HG02981 (cell line): ENCODE data around the gene CDYL.

Source experiments
- ATAC-seq: cut with Tn5 transposase; IDR thresholded peaks from one replicate; pipeline ENCODE4 v1.9.1; 2021; ENCODE audit warnings: mild to moderate bottlenecking, moderate library complexity; ENCODE audit not compliant: unreplicated experiment

Gene CDYL

DNA sequence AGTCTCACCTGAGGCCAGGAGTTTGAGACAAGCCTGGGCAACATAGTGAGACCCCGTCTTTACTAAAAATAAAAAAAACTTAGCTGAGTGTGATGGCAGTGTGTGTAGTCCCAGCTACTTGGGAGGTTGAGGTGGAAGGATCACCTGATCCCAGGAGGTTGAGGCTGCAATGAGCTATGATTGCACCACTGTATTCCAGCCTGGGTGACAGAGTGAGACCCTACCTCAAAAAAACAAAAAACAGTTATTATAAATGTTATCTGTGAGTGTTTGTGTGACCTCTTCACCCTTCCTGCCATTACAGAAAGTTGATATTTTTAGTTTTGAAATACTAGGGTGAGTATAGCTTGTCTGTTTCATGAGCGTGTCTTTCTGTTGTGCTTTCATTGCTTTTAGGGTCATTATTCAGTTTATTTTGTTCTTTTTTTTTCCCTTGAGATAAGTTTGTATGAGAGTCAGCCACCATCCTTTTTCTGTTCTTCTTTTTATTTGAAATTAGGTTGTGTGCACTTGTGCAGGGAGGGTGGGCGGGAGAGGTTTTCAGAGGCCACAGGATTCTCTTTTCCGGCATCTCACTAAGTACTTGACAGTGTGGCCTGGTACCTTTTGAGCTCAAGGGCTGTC, 26.2 kb downstream of the CDYL start:
- ATAC-seq: peak; percentile 63

DNA sequence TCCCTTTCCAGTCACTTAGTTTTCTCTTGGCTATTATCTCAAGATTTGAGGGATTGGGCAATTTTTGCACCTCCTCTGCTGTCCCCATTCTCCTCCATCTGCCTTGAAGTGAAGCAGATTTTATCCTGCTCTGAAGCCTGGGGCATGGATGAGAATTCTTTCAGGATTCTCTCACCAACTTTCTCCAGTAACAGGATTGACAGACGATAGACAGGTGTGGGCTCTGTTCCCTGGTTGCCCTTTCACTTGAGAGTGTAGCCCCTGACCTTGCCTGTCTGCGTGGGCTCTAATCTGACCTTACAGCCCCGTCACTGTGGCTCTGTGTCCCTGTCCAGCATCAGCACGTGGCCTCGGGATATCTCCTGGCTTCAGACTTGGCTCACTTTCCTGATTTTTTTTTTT, 27.1 kb downstream of the CDYL start:
- ATAC-seq: no peak

DNA sequence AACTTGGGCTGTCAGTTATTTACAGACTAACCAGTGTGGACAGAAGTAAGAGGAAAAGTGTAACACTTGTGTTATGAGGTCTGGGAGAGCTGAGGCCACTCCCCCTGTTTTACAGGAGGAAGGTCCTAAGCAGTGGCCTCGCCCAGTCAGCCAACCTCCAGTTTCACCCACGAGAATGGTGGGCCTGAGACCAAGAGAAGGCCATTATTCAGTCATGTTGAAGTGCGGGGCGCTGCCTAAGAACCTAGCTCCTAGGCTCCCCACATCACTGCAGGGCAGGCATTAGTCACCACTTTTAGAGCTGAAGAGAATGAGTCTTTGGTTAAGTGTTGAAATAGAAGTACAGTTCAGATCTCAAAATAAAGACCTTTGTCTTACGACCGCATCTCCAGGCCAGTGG, 27.9 kb downstream of the CDYL start:
- no peak for ATAC-seq

DNA sequence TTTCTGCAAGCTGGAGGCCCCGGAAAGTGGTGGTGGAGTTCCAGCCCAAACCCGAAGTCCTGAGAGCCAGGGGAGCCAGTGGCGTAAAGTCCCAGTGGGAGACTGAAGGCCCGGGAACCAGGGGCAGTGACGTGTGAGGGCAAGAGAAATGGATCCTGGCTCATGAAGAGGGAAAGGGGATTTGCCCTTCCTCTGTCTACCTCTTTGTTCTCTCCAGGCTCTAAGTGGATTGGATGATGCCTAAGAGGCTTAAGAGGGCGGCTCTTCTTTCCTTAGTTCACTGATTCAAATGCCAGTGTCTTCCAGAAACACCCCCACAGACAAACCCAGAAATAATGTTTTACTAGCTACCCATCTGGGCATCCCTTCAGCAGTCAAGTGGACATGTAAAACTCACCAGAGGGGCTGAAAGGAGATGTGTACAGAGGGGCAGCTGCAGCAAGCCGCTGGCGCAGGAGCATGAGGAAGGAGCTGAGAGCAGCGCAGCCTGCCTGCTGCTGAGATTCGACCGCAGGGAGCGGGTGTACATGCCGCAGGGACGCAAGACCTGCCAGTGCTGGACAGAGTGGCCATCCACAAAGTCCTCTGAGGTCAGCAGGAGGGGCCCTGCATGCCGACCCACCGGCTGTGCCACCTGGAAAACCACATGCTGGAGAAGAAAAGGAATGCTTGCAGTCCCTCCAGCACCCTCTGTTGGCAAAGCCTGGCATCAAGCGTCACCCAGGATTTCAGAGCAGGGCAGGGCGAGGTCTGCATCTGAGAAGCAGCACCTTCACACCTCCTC, 29.5 kb downstream of the CDYL start:
- ATAC-seq: no peak

DNA sequence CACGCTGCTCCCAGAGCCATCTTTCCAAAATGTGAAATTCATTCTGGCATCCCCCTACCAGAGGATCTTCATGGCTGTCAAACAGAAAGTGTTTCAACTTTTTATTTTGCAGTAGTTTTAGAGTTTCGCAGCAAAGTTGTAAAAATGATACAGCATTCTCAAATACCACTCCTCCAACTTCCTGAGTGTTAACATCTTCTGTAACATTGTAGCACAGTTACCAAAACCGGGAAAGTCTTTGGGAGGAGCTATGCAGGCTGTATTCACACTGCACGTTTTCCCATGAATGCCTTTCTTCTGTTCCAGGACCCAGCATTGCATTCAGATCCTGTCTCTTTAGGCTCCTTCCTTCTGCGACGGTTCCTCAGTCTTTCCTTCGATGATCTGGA, 30.1 kb downstream of the CDYL start:
- ATAC-seq: no peak

DNA sequence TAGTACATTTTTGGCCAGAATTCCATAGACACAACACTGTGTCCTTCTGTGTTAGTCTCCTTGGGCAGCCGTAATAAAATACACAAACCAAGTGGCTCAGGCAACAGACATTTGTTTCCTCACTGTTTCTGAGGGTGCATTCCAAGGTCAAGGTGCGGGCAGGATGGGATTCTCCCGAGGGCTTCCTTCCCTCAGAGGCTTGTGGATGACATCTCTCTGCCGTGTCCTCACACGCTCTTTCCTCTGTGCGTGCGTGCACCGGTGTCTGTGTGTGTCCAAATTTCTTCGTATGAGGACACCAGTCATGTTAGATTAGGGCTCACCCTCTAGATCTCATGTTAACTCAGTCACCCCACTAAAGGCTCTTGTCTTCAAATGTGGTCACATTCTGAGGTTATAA, 30.6 kb downstream of the CDYL start:
- no peak for ATAC-seq

DNA sequence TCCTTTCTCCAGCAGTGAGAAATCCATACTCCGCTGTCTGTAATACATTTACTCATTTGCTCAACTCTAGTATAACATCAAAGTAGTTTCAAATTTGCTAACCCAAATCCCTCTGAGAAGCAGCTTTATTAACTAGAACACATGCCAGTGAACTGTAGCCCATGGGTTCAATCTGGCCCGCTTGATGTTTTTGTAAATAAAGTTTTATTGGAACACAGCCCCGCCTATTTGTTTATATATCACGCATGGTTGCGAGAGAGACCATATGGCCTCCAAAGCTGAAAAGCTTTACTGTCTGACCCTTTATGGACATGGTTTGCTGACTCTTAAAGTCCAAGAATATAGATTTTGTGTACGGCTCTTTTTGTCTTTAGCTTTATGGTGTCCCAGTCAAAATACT, 32.2 kb downstream of the CDYL start:
- no peak for ATAC-seq

DNA sequence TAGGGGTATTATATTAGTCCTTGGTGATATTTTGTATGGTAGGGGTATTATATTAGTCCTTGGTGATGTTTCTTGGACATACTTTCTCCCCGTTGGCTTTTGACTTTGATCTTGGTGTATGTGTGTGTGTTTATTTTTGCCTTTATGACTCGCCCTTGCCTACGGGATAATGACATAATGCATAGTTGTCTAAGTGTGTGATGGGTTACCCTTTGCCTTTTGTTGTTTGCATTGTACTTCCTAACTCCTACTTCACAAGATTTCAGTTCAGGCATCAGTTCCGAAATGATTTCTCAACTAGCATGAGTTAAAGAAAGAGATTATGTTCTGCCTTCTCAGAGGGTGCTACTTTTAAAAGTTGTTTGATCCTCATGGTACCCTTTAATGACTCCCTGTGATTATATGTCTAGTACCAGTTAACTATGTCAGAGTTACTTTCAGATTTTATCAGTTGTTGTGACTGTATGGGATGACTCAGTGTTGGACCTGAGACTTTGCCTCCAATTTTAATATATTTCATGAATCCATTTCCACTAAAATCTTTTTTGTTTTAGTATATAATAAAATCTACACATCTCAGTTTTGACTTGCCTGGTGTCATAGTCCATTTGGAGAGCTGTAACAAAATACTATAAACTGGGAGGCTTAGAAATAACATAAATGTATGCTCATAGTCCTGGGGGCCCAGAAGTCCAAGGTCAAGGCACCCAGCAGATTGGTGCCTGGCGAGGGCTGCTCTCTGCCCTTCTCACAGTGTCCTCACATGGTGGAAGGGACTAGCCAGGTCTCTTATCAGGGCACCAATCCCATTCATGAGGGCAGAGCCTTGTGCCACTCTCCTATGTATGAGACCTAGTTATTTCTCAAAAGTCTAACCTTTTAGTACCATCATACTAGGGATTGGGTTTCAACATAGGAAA, 34.1 kb downstream of the CDYL start:
- no peak for ATAC-seq

DNA sequence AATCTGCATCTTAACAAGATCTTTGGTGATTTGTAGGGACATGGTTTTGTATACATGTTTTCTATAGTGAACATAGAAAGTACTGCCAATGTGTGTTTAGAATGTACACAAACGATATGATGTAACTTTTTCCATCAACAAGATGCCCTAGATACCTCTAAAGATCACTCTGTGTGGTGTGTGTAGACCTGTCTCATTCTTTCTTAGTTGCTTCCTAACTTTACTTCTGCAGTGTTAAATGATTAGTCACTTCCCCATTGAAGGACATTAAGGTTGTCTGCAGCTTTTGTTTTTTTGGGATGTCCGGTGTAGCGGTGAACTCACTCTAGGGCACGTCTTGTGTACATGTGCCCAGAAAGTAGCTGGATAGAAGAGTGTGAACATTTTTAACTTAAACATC, 35.9 kb downstream of the CDYL start:
- no peak for ATAC-seq

DNA sequence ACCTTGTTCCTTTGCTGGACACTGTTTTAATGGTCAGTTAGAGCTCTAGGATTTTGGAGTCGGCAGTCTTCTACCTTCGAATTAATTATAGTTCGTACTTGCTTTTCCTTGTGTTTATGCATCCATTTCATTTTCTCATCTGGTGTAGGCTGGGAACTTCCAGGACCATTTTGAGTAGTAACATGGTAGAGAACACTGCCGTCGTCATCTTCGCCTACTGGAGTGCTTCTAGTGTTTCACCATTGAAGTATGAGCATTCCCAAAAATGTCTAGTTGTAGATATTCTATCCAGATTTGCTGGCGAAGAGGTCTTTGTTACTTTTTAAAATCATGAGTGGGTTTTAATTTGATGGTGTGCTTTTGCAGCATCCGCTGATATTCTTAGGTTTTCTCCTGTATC, 36.9 kb downstream of the CDYL start:
- no peak for ATAC-seq

DNA sequence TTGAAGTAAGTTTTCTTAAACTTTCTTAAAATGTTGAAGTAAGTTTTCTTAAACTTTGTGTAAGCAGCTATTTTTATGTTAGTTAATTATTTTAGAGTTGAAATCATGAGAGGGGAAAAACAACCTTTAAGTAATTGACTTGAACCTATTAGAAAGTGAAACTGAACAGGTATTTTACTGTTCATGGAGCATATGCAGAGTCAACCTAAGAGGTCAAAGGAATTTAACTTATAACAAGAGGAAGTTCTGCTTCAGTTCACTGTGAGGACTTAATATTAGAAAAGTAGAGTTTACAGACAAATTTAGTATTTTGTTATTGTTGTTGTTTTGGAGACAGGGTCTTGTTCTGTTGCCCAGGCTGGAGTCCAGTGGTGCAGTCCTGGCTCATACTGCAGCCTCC, 38.0 kb downstream of the CDYL start:
- peak; percentile 68 for ATAC-seq

DNA sequence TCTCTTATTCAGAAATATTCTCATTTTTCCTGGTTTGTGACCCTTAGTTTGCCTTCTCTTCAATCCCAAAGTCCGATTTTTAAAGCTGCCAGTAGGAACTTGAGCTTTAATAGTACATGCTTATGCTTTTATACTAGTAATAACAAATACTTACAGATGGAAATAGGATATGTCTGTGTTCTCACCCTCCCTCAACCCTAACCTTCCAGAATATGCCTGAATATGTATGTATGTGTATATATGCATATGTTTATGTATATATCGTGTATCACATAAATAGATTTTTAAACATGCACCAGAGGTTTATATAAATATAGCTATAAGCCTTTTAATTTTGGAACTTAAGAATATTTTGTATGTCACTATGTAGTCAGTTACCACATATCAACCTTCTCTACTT, 38.8 kb downstream of the CDYL start:
- no peak for ATAC-seq

DNA sequence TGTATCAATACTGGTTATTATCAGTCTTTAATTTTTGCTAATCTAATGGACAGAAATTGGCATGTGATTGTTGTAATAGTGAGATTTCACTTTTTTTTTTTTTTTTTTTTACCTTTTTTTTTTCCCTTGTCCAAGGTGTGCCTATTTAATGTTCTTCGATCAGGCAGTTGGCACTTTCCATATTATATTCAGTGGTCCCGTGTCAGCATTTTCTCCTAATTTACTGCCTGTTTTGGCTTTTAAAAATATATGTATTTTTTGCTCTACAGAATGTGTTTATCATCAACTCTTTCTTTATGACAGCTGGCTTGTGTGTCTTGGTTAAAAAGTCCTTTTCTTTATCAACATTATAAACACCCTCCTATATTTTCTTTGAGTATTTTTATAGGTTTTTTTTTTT, 39.4 kb downstream of the CDYL start:
- no peak for ATAC-seq

DNA sequence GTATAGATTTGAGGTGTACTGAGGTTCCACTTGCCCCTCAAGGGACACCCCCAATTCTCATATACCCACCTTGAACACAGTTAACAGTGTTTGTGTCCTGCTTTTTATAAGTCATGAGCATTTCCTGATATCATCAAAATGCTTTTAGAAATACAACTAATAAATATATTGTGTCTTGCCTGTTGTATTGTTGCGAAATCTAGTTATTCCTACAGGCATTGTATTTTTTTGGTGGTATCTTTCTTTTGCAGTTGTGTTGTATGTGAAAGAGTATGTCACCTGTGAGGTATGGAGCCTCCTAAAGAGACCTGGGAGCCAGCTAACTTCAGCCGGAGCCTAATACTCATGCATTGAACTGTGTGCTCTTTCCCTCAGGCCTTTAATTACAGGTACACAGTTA, 40.7 kb downstream of the CDYL start:
- ATAC-seq: no peak

DNA sequence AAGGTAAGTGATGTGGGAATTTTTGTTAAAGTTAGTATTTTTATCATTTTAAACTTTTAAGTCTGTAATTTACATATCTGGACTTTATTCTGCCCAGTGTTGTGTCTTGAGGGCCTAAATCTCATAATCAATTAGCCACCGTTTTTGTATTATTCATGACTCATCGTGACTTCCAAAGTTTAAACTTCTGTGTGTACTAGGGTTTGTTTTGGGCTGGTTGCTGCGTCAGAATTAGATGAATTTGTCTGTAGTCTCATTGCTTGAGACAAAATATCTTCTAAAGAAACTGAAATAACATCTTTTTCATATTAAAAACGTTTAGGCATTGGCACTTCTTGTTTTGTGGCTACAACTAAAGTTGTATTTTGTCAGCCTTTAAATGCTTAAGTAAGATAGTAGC, 41.3 kb downstream of the CDYL start:
- no peak for ATAC-seq

DNA sequence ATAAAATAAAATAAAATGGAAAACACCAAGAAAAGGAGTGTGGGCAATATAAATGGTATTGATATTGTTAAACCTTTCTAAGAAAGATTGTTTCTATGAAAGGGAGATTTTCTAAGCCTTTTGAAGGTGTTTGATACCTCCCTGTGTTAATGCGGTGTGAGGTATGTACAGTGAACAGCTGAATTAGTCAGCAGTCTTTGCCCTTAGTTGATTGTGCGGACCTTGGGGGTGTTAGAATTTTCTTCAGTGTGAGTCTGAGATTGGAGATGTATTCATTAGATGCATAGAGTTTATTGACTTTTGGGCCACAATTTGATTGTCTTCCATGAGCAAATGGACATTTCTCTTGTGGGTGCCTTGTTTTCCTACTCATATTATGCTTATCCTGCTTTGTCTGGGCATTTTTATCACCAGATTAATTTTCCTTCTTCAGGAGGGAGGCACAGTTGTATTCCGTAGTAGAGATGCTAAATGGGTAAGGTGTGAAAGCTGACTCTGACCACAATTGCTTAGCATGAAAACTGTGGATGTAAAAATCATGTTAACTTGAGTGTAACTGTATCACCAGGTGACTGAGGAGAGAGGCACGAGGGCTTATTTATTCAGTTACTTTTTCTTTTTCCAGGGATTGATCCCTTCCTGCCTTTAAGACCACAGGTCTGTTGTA, 42.2 kb downstream of the CDYL start:
- ATAC-seq: no peak

DNA sequence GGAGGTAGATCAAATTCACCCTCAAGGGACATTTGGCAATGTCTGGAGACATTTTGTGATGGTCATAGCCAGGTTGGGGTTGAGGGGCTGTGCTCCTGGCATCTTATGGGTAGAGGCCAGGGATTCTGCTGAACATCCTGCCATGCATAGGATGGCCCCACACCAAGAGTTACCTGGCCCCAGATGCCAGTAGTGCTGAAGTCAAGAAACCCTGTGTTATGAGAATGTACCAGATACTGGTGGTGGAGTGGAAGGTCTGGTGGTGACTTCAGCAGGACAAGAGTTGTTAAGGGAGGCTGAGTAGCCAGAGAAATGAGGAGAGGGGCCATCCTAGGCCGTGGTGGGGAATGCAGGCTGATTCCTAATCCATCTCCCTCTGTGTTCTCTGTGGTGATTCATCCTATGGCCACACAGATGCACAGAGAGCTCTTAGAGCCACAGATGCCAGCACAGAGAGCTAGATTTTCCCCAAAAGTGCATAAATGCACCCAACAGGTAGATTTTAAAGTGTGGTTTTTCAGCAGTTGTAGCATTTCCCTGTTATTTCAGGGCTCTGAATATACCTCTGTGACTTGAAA, 43.6 kb downstream of the CDYL start:
- ATAC-seq: no peak

DNA sequence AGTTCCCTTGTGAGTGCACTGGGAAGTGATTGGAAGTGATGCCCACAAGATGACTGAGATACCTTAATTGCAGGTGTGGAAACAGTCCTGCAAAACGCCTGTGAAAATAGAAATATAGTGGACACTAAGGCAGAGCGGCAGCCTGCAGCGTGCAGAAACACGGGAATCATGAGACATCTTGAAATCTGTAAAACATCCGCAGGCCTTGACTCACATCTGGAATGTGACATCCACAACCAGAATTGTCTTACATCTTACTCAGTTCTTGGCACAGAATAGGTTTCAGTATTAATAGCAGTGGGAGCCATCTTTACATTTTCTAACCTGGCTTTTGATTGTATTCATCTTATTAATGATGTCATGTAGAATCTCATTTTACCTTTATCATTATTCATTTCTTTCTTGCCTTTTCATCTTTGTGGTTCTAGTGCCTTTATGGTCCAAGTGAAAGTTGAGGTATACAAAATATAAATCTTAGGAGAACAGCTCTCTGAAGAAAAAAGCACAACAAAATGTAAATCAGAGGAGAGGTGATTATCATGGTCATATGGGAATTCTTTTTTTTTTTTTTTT, 44.6 kb downstream of the CDYL start:
- ATAC-seq: no peak

DNA sequence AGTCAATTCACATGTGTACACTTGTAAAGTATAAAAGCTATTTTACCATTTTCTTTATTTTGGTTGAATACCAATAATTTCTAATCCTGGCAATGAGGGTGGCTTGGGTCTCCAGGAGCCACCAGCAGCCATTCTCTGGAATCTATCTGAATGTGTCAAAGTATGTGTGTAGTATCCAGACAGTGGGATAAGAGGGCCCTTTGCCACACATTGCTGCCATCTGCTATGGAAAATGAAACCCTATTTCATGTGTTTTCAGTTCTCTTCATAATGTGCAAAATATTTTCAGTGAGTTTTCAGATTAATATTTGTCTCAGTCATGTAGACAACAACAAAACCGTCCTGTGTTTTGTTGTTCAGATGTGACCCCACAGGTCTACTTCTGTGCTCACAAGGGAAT, 46.3 kb downstream of the CDYL start:
- ATAC-seq: no peak

DNA sequence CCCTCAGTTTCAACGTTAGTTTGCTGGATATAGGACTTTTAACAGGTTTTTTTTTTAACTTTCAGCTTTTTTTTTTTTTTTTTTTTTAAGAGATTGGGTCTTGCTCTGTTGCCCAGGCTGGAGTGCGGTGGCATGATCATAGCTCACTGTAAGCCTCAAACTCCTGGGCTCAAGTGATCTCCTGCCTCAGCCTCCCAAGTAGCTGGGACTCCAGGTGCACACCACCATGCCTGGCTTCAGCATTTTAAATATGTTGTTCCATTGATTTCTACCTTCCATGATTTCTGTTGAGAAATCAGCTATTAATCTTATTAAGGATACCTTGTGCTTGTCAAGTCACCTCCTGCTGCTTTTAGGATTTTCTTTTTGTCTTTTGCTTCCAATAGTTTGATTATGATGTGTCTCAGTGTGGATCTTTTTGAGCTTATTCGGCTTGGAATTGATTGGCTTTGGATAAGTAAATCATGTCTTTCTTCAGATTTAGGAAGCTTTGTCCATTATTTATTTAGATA, 52.0 kb downstream of the CDYL start:
- no peak for ATAC-seq
